Coronary artery (tissue), 2 donors: ENCODE measurements around the gene MAML1.

Source experiments
- DNase-seq: peaks from one replicate; pipeline ENCODE4 v3.0.0-alpha.2; 2017; ENCODE audit warnings: low spot score
- H3K27ac ChIP-seq, 2 donors: fragments of 200-600 bp; sonication (generic); one replicate each; pipeline ENCODE4 v1.5.1; 2016 to 2019
- H3K4me3 ChIP-seq: fragments of 200-600 bp; sonication (generic); 2 replicates; pipeline ENCODE4 v1.5.1; 2016; ENCODE audit warnings: mild to moderate bottlenecking, moderate library complexity
- CTCF ChIP-seq: fragments of 200-600 bp; sonication (generic); IDR thresholded peaks from one replicate; pipeline ENCODE4 v1.5.1; 2019; ENCODE audit warnings: antibody characterized with exemption

Gene MAML1

GRCh38 chr5:179769271-179769670, 36.6 kb downstream of the MAML1 start:
- Histone ChIP-seq H3K4me3 (no peak overlapping the region), H3K27ac (no peak overlapping the region)
- no peak for DNase-seq
- no peak for TF ChIP-seq CTCF

GRCh38 chr5:179769796-179770195, 37.2 kb downstream of the MAML1 start:
- no peak overlapping the region for H3K27ac ChIP-seq
- no peak for DNase-seq
- H3K4me3 ChIP-seq: no peak overlapping the region
- TF ChIP-seq CTCF: no peak

- Histone ChIP-seq H3K4me3 (no peak overlapping the region), H3K27ac (no peak overlapping the region)
- no peak for DNase-seq
- TF ChIP-seq CTCF: no peak
These were observed 38.8 kb downstream of the MAML1 start for GRCh38 chr5:179771311-179771895.

- no peak overlapping the region for H3K27ac ChIP-seq
- no peak overlapping the region for H3K4me3 ChIP-seq
- no peak for TF ChIP-seq CTCF
- no peak for DNase-seq
These were observed 39.7 kb downstream of the MAML1 start for GRCh38 chr5:179772351-179772750.

- DNase-seq: no peak
- H3K27ac ChIP-seq: no peak overlapping the region
- H3K4me3 ChIP-seq: no peak overlapping the region
- no peak for TF ChIP-seq CTCF
These were observed 41.0 kb downstream of the MAML1 start for GRCh38 chr5:179773686-179774040.

GRCh38 chr5:179774442-179774841, 41.8 kb downstream of the MAML1 start:
- no peak overlapping the region for H3K27ac ChIP-seq
- no peak overlapping the region for H3K4me3 ChIP-seq
- no peak for TF ChIP-seq CTCF
- DNase-seq: no peak

- Histone ChIP-seq H3K27ac (no peak overlapping the region), H3K4me3 (no peak overlapping the region)
- TF ChIP-seq CTCF: no peak
- DNase-seq: no peak
These were observed 43.9 kb downstream of the MAML1 start for GRCh38 chr5:179776411-179776938.
